ENCODE measurements around the gene MED9.

Gene MED9

GRCh38 chr17:17540278-17540906 lies 63.6 kb downstream of the MED9 start:
- DNase-seq (ENCODE audit: insufficient read length, low spot score): no peak
- no peak for FAIRE-seq

GRCh38 chr17:17540935-17541639 lies 64.3 kb downstream of the MED9 start:
- TF ChIP-seq CTCF (IDR thresholded peaks at IDR 0.05; ENCODE audit: insufficient read depth, missing control alignments): no peak
- no peak for DNase-seq (ENCODE audit: insufficient read length, low spot score)
- FAIRE-seq: no peak

More at GRCh38 chr17:17540278-17540906, 63.6 kb downstream of the MED9 start:
- TF ChIP-seq CTCF (IDR thresholded peaks at IDR 0.05; ENCODE audit: insufficient read depth, missing control alignments): no peak

GRCh38 chr17:17541640-17542001 lies 64.8 kb downstream of the MED9 start:
- FAIRE-seq (no peak), DNase-seq (ENCODE audit: insufficient read length, low spot score) (no peak)
- TF ChIP-seq CTCF (IDR thresholded peaks at IDR 0.05; ENCODE audit: insufficient read depth, missing control alignments): no peak

All from D721Med (cell line).